ENCODE measurements around the gene PDZRN3.
"Not testable (repeated sequence)": the region's sequence is repeated elsewhere in the genome, so short reads cannot be mapped to it uniquely, and the experiment has no call there.

Gene PDZRN3

GRCh38 chr3:73565374-73565773, 59.4 kb downstream of the PDZRN3 start:
- not testable (repeated sequence) for H3K9me3 Mint-ChIP-seq; H3K36me3 Mint-ChIP-seq (ENCODE audit: low read depth); H3K27ac Mint-ChIP-seq; H3K4me1 Mint-ChIP-seq (ENCODE audit: low read depth); H3K4me3 Mint-ChIP-seq
- peaks cover 19% of the 10 kb centered on the region for H3K27me3 Mint-ChIP-seq

GRCh38 chr3:73563896-73564582, 60.7 kb downstream of the PDZRN3 start:
- Mint-ChIP-seq H3K4me3 (no peak overlapping the region), H3K9me3 (no peaks in the 10 kb centered on the region), H3K4me1 (ENCODE audit: low read depth) (no peaks in the 10 kb centered on the region), H3K36me3 (ENCODE audit: low read depth) (no peaks in the 10 kb centered on the region), H3K27me3 (peaks cover 7% of the 10 kb centered on the region), H3K27ac (no peak overlapping the region)

- Mint-ChIP-seq H3K9me3 (no peaks in the 10 kb centered on the region), H3K27ac (no peak overlapping the region), H3K36me3 (ENCODE audit: low read depth) (no peaks in the 10 kb centered on the region), H3K27me3 (no peaks in the 10 kb centered on the region), H3K4me3 (no peak overlapping the region), H3K4me1 (ENCODE audit: low read depth) (no peaks in the 10 kb centered on the region)
Measured at GRCh38 chr3:73561494-73561893, 63.2 kb downstream of the PDZRN3 start.

- Mint-ChIP-seq H3K4me3 (no peak overlapping the region), H3K36me3 (ENCODE audit: low read depth) (no peaks in the 10 kb centered on the region), H3K27ac (no peak overlapping the region), H3K27me3 (no peaks in the 10 kb centered on the region), H3K4me1 (ENCODE audit: low read depth) (no peaks in the 10 kb centered on the region), H3K9me3 (no peaks in the 10 kb centered on the region)
Measured at GRCh38 chr3:73559749-73560148, 65.0 kb downstream of the PDZRN3 start.

DNA sequence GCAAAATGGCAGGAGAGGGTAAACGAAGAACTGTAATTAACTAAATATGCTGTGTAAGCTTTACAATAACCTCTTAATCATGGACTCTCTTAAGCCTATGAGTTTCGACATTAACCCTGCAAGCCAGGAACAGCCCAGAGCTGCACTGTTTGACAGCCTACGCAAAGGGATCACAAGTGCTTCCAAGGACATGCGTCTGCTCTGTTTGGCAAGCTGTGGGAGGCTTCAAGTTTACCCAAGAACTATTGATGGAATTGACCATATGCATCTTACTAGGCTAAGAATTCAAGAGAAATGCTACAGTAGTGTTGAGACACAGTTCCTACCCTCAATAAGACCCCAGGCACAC, 66.0 kb downstream of the PDZRN3 start:
- no peaks in the 10 kb centered on the region for H3K36me3 Mint-ChIP-seq (ENCODE audit: low read depth)

DNA sequence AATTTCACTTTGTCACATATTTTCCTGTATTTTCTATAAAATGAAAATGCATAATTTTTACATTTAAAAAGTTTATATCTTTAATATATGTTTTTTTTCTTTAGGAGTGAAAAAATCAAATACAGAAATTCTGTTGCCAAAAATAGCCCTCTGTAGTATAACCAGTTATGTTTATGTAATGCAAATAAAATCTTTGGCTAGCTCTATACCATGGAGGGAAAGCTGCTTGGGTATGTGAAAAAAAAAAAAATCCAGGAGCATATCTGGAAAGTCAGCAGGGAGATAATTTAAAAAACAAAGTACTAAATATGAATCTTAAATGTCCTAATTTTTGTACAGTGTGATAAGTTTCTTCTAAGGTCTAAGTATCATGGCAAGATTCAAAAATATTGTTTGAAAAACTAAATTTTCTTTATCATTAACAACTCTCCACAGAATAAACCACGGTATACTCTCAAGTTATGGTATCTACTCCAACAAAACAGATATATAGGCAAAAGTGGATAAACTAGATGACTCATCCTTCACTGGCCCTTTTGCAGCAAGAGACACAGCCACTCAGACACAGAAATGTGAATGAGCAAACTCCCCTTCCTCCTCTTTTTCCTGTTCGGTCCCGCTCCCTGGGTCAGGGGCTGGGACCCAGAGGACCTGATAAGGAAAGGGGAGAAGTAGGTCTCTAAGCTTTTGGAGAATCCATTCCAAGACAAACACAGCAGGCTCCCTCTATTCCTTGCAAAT, 66.6 kb downstream of the PDZRN3 start:
- H3K9me3 Mint-ChIP-seq = no peaks in the 10 kb centered on the region
- H3K4me3 Mint-ChIP-seq = no peak overlapping the region
- H3K27ac Mint-ChIP-seq = no peak overlapping the region
- no peaks in the 10 kb centered on the region for H3K4me1 Mint-ChIP-seq (ENCODE audit: low read depth)
- no peaks in the 10 kb centered on the region for H3K27me3 Mint-ChIP-seq
- no peaks in the 10 kb centered on the region for H3K36me3 Mint-ChIP-seq (ENCODE audit: low read depth)

More for the DNA sequence above, 66.0 kb downstream of the PDZRN3 start:
- Mint-ChIP-seq H3K27ac (no peak overlapping the region), H3K4me3 (no peak overlapping the region), H3K9me3 (no peaks in the 10 kb centered on the region), H3K27me3 (no peaks in the 10 kb centered on the region), H3K4me1 (ENCODE audit: low read depth) (no peaks in the 10 kb centered on the region)

- Mint-ChIP-seq H3K27ac (no peak overlapping the region), H3K27me3 (peaks cover 5% of the 10 kb centered on the region), H3K36me3 (ENCODE audit: low read depth) (no peaks in the 10 kb centered on the region), H3K4me1 (ENCODE audit: low read depth) (no peaks in the 10 kb centered on the region), H3K9me3 (no peaks in the 10 kb centered on the region), H3K4me3 (no peak overlapping the region)
Measured at GRCh38 chr3:73556520-73557372, 68.0 kb downstream of the PDZRN3 start.

DNA sequence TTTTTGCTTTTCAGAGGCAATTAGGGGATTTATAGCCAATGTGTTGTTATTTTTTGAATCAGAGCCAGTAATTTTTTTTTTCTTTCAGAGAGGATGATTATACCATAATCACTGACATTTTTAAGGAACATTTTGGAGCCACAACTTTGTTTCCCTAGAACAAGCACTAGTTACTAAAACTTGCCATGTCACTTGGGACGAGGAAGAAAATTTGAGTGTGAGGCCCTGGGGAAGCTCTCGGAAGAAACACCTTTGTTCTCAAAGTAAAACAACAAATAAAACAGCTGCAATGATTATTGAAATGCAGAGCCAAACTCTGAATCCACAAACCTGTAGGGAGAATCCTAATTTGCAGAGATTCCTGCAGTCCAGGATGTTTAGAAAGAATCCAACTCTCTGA, 69.7 kb downstream of the PDZRN3 start:
- Mint-ChIP-seq H3K27ac (no peak overlapping the region), H3K4me1 (ENCODE audit: low read depth) (no peaks in the 10 kb centered on the region), H3K4me3 (no peak overlapping the region), H3K27me3 (peaks cover 5% of the 10 kb centered on the region), H3K9me3 (no peaks in the 10 kb centered on the region), H3K36me3 (ENCODE audit: low read depth) (no peaks in the 10 kb centered on the region)

GRCh38 chr3:73552700-73553099, 72.0 kb downstream of the PDZRN3 start:
- Mint-ChIP-seq H3K4me3 (no peak overlapping the region), H3K27me3 (peaks cover 8% of the 10 kb centered on the region), H3K9me3 (no peaks in the 10 kb centered on the region), H3K27ac (no peak overlapping the region), H3K4me1 (ENCODE audit: low read depth) (no peaks in the 10 kb centered on the region), H3K36me3 (ENCODE audit: low read depth) (no peaks in the 10 kb centered on the region)

DNA sequence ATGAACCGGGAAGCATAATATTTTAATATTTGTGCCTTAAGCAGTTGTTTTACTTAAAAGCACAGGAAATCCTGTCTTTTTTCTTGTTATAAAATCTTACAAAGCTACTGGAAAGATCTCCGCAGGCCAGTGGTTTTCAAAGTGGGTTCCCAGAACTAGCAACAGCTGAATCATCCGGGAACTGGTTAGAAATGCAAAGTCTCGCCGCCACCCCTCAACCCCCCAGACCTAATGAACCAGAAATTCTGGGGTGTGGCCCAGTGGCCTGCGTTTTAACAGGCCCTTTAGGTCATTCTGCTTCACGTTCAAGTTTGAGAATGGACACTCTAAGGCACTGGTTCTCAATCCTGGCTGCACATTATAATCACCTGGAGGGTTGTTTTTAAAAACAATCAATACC, 74.7 kb downstream of the PDZRN3 start:
- Mint-ChIP-seq H3K4me3 (no peak overlapping the region), H3K9me3 (no peaks in the 10 kb centered on the region), H3K36me3 (ENCODE audit: low read depth) (no peaks in the 10 kb centered on the region), H3K27ac (no peak overlapping the region), H3K27me3 (peaks cover 8% of the 10 kb centered on the region), H3K4me1 (ENCODE audit: low read depth) (no peaks in the 10 kb centered on the region)

GRCh38 chr3:73549051-73549600, 75.6 kb downstream of the PDZRN3 start:
- Mint-ChIP-seq H3K4me1 (ENCODE audit: low read depth) (no peaks in the 10 kb centered on the region), H3K27ac (no peak overlapping the region), H3K9me3 (no peaks in the 10 kb centered on the region), H3K4me3 (no peak overlapping the region), H3K36me3 (ENCODE audit: low read depth) (no peaks in the 10 kb centered on the region), H3K27me3 (peaks cover 8% of the 10 kb centered on the region)

DNA sequence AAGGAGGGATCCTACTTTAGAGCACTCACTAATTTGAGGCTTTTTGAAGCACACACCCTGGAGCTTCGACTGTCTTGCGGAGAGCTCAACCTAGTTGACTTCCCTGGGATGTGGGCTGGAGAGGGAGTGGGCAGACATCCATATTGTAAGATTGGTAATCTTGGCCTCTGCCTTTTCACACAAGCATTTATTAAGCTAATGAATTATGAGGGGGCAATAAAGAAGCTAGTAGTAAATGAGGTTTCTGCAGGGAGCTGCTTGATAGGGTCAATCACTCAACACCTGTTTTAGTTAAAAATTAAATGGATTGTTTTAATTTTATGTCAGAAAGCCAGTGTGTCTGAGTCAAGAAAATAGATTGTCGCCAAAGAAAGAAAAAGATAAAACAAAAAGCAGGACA, 76.3 kb downstream of the PDZRN3 start:
- Mint-ChIP-seq H3K27me3 (peaks cover 8% of the 10 kb centered on the region), H3K4me3 (no peak overlapping the region), H3K9me3 (no peaks in the 10 kb centered on the region), H3K4me1 (ENCODE audit: low read depth) (no peaks in the 10 kb centered on the region), H3K27ac (no peak overlapping the region), H3K36me3 (ENCODE audit: low read depth) (no peaks in the 10 kb centered on the region)

- no peaks in the 10 kb centered on the region for H3K9me3 Mint-ChIP-seq
- no peaks in the 10 kb centered on the region for H3K36me3 Mint-ChIP-seq (ENCODE audit: low read depth)
- no peak overlapping the region for H3K4me3 Mint-ChIP-seq
- H3K4me1 Mint-ChIP-seq (ENCODE audit: low read depth) = no peaks in the 10 kb centered on the region
- no peak overlapping the region for H3K27ac Mint-ChIP-seq
- peaks cover 6% of the 10 kb centered on the region for H3K27me3 Mint-ChIP-seq
Measured at GRCh38 chr3:73547427-73548248, 77.1 kb downstream of the PDZRN3 start.

DNA sequence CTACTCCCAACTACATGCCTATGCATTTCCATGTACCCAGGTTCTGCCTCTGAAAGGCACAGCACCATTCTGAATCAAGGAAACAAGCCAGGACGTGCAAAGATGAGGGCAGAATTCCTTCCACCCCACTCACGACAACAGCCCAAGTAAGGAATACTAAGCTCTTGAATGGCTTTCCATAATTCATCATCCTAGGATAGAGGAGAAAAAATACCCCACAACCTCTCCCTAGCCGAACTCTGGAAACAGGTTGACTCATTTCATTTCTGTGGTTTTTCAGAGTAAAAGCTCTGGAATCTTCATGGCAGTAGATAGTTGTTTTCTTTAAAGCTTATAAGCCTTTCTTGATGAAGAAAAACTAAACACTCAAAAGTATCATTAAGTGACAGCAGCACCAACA, 77.8 kb downstream of the PDZRN3 start:
- H3K27ac Mint-ChIP-seq = no peak overlapping the region
- no peaks in the 10 kb centered on the region for H3K9me3 Mint-ChIP-seq
- no peaks in the 10 kb centered on the region for H3K4me1 Mint-ChIP-seq (ENCODE audit: low read depth)
- peaks cover 5% of the 10 kb centered on the region for H3K27me3 Mint-ChIP-seq
- H3K36me3 Mint-ChIP-seq (ENCODE audit: low read depth) = no peaks in the 10 kb centered on the region
- H3K4me3 Mint-ChIP-seq = no peak overlapping the region

Measured in stimulated activated naive CD8-positive, alpha-beta T cell treated with anti-CD3 and anti-CD28 coated beads, Interleukin-15, Interleukin-2, amounts not matched to agents 100 ng/mL and 50 ng/mL, for 24 hours (primary cell).